Measurements from ENCODE around the gene PLD6. TPM values are rescaled to one million over a fixed set of nuclear protein-coding genes. Genes with fewer than 3 reads are reported as not detected.
A peak's percentile ranks its signal among the peaks of the same experiment; 100 is the strongest.
"Not testable (repeated sequence)": the region's sequence is repeated elsewhere in the genome, so short reads cannot be mapped to it uniquely, and the experiment has no call there.

The PLD6 gene
- total RNA-seq (10 to 100 TPM in 1 of 9 donors, 1 to 10 TPM in 8; 1.9 to 14.2 (median 3.3) TPM), polyA plus RNA-seq (1 to 10 TPM; 3.1 to 5.1 (median 3.1) TPM)
- long read RNA-seq, donor 1, partial matches to known transcripts, result 0 of 4 reads
- long read RNA-seq, donor 1, other reads (novel, unspliced or antisense), result 0 of 4 reads
- long read RNA-seq, donor 2, partial matches to known transcripts, result 0 of 1 reads
- long read RNA-seq, donor 2, other reads (novel, unspliced or antisense), result 0 of 1 reads
- long read RNA-seq, donor 3, partial matches to known transcripts, result 0 of 4 reads
- long read RNA-seq, donor 3, other reads (novel, unspliced or antisense), result 0 of 4 reads
- long read RNA-seq, donor 4, partial matches to known transcripts, result 0 of 3 reads
- long read RNA-seq, donor 4, other reads (novel, unspliced or antisense), result 0 of 3 reads
- long read RNA-seq, donor 5, transcript PLD6-201 (2 exons, 2,560 nt), result major isoform, 7 of 7 reads
- long read RNA-seq, donor 5, partial matches to known transcripts, result 0 of 7 reads
- long read RNA-seq, donor 5, other reads (novel, unspliced or antisense), result 0 of 7 reads
- long read RNA-seq, donor 6, result 0 reads
- long read RNA-seq, donor 7, partial matches to known transcripts, result 0 of 1 reads
- long read RNA-seq, donor 7, other reads (novel, unspliced or antisense), result 0 of 1 reads
- long read RNA-seq, donor 8, transcript PLD6-201 (2 exons, 2,560 nt), result major isoform, 5 of 5 reads
- long read RNA-seq, donor 8, partial matches to known transcripts, result 0 of 5 reads
- long read RNA-seq, donor 8, other reads (novel, unspliced or antisense), result 0 of 5 reads
- long read RNA-seq, donor 9, result 0 reads
- long read RNA-seq, donor 10, partial matches to known transcripts, result 0 of 1 reads
- long read RNA-seq, donor 10, other reads (novel, unspliced or antisense), result 0 of 1 reads

- H3K4me1 ChIP-seq (replicated peaks in 1 of 2), result peaks cover 29 to 39% of the 10 kb centered on the region in 2 donors
- peak within 1 kb of the TSS; percentile 48 to 90 (median 85) for H3K27ac ChIP-seq
- H3K9me3 ChIP-seq (replicated peaks in 1 of 3), result no peaks in the 10 kb centered on the region
- intact Hi-C loops (cut with DNase I), result loop anchor here in 1 of 2 donors (10.0 kb wide), 1 partner anchor 62 kb away; no protein-coding TSS in a partner anchor
- TF ChIP-seq CTCF (IDR thresholded peaks at IDR 0.05) (peak in 1 of 6 experiments; percentile 1), POLR2A (IDR thresholded peaks at IDR 0.05) (peak in 1 of 2 donors; percentile 50)
- H3K27me3 ChIP-seq, result no peaks in the 10 kb centered on the region
- DNase-seq, result peak; percentile 71 to 93 (median 89)
- WGBS, 4 donors, result 12 to 59% (median 26%) methylated on average over 11 to 78 of the region's 78 CpGs
- H3K36me3 ChIP-seq (replicated peaks in 1 of 2), result no peaks in the 10 kb centered on the region
- H3K4me3 ChIP-seq, result peak within 1 kb of the TSS in 2 of 4 donors; percentile 36 to 67
Observed at GRCh38 chr17:17206124-17206912, at the start of gene PLD6. Gene PLD6, minus strand, starts transcription at chr17:17206333. Its CDS starts 47 bp downstream, at chr17:17206286.

- H3K4me1 ChIP-seq (replicated peaks in 1 of 2); intact Hi-C loops (cut with DNase I); H3K4me3 ChIP-seq; H3K9me3 ChIP-seq (replicated peaks in 1 of 3); H3K27me3 ChIP-seq; H3K27ac ChIP-seq: not testable (repeated sequence)
- peak in 1 of 7 donors; percentile 38 for DNase-seq
- H3K36me3 ChIP-seq (replicated peaks in 1 of 2), result peaks cover 0 to 83% of the 10 kb centered on the region in 2 donors
- WGBS, 4 donors, result 88 to 95% (median 92%) methylated on average over 11 of the region's 11 CpGs
Observed at GRCh38 chr17:17255689-17256088, 49.6 kb upstream of the PLD6 start.

- TF ChIP-seq CTCF (IDR thresholded peaks at IDR 0.05) (no peak), POLR2A (IDR thresholded peaks at IDR 0.05) (no peak)
- WGBS, 4 donors, result 87 to 95% (median 90%) methylated on average over 3 of the region's 3 CpGs
- intact Hi-C loops (cut with DNase I), result no loop called here
- H3K27me3 ChIP-seq, result no peaks in the 10 kb centered on the region
- no peak for DNase-seq
- peaks cover 0 to 4% of the 10 kb centered on the region in 2 donors for H3K4me1 ChIP-seq (replicated peaks in 1 of 2)
- no peak overlapping the region for H3K27ac ChIP-seq
- peaks cover 0 to 80% of the 10 kb centered on the region in 2 donors for H3K36me3 ChIP-seq (replicated peaks in 1 of 2)
- H3K4me3 ChIP-seq, result no peak overlapping the region
- H3K9me3 ChIP-seq (replicated peaks in 1 of 3), result no peaks in the 10 kb centered on the region
Observed at GRCh38 chr17:17254036-17254435, 47.9 kb upstream of the PLD6 start.

- Histone ChIP-seq H3K27me3 (no peaks in the 10 kb centered on the region), H3K36me3 (replicated peaks in 1 of 2) (peaks cover 0 to 80% of the 10 kb centered on the region in 2 donors), H3K9me3 (replicated peaks in 1 of 3) (no peaks in the 10 kb centered on the region), H3K27ac (no peak overlapping the region), H3K4me1 (replicated peaks in 1 of 2) (peaks cover 0 to 3% of the 10 kb centered on the region in 2 donors), H3K4me3 (no peak overlapping the region)
- TF ChIP-seq POLR2A (IDR thresholded peaks at IDR 0.05) (no peak), CTCF (IDR thresholded peaks at IDR 0.05) (no peak)
- intact Hi-C loops (cut with DNase I), result no loop called here
- 84 to 96% (median 90%) methylated on average over 3 of the region's 3 CpGs for WGBS, 4 donors
- DNase-seq, result no peak
Observed at GRCh38 chr17:17253406-17253805, 47.3 kb upstream of the PLD6 start.
